ENCODE data around the gene AGBL1. TPM values are rescaled to one million over a fixed set of nuclear protein-coding genes. Genes with fewer than 3 reads are reported as not detected.

The AGBL1 gene
- total RNA-seq, 1 donor from 2014 or later = not detected

DNA sequence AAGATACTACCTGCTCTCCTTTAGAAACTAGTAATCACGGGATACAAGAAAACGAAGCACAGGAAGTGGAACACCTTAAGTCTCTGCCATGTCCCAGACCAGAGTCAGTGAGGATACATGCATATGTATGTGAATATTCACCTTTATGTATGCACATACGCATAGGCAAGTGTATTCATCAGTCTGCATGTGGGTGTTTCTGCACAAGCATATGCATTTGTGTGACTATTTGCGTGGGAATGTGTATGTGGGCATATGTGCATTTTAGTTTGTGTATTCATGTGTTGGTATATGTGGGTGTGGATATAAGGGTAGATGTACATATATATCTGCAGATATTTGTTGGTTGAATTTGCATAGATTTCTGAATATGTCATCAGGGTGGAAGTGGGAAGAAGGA, 889.7 kb downstream of the AGBL1 start:
- no peak overlapping the region for H3K4me3 Mint-ChIP-seq (ENCODE audit: unreplicated experiment)
- H3K36me3 Mint-ChIP-seq (ENCODE audit: low read depth, unreplicated experiment) = no peaks in the 10 kb centered on the region
- H2AFZ ChIP-seq (ENCODE audit: low read depth, low read length) = no peak overlapping the region
- TF ChIP-seq CTCF (IDR thresholded peaks at IDR 0.05; ENCODE audit: insufficient read depth, low read depth, low read length) (no peak), EZH2 (IDR thresholded peaks at IDR 0.05; ENCODE audit: insufficient read depth, low read length) (no peak)
- no peak overlapping the region for H3K4me3 ChIP-seq (ENCODE audit: insufficient read depth, low read depth, low read length)
- FAIRE-seq (no peak), DNase-seq (ENCODE audit: low read depth) (no peak)
- H3K27ac Mint-ChIP-seq (ENCODE audit: unreplicated experiment) = no peak overlapping the region
- no peaks in the 10 kb centered on the region for H4K20me1 ChIP-seq (ENCODE audit: insufficient read depth, low read length)
- H3K79me2 ChIP-seq (ENCODE audit: insufficient read depth, low read length) = no peaks in the 10 kb centered on the region
- no peak overlapping the region for H3K9ac ChIP-seq (ENCODE audit: low read length)
- H3K4me1 ChIP-seq (ENCODE audit: insufficient read depth, low read length) = no peaks in the 10 kb centered on the region
- no peak overlapping the region for H3K27ac ChIP-seq (ENCODE audit: low read depth, low read length)
- no peaks in the 10 kb centered on the region for H3K27me3 ChIP-seq (ENCODE audit: insufficient read depth, low read length)
- H3K36me3 ChIP-seq (ENCODE audit: insufficient read depth, low read length) = no peaks in the 10 kb centered on the region
- no peaks in the 10 kb centered on the region for H3K27me3 Mint-ChIP-seq (ENCODE audit: low read depth, unreplicated experiment)
- no peak overlapping the region for H3K4me2 ChIP-seq (ENCODE audit: low read length)
- peaks cover 4% of the 10 kb centered on the region for H3K9me3 Mint-ChIP-seq (ENCODE audit: unreplicated experiment)
- no peaks in the 10 kb centered on the region for H3K4me1 Mint-ChIP-seq (ENCODE audit: low read depth, unreplicated experiment)
- no peaks in the 10 kb centered on the region for H3K9me3 ChIP-seq (ENCODE audit: insufficient read depth, low read depth, low read length)

GRCh38 chr15:86973284-86973844, 893.7 kb downstream of the AGBL1 start:
- Histone ChIP-seq H3K79me2 (ENCODE audit: insufficient read depth, low read length) (no peaks in the 10 kb centered on the region), H3K4me2 (ENCODE audit: low read length) (no peak overlapping the region), H3K27me3 (ENCODE audit: insufficient read depth, low read length) (no peaks in the 10 kb centered on the region), H2AFZ (ENCODE audit: low read depth, low read length) (no peak overlapping the region), H3K9ac (ENCODE audit: low read length) (no peak overlapping the region), H3K4me3 (ENCODE audit: insufficient read depth, low read depth, low read length) (no peak overlapping the region), H4K20me1 (ENCODE audit: insufficient read depth, low read length) (no peaks in the 10 kb centered on the region), H3K9me3 (ENCODE audit: insufficient read depth, low read depth, low read length) (no peaks in the 10 kb centered on the region), H3K4me1 (ENCODE audit: insufficient read depth, low read length) (no peaks in the 10 kb centered on the region), H3K27ac (ENCODE audit: low read depth, low read length) (no peak overlapping the region), H3K36me3 (ENCODE audit: insufficient read depth, low read length) (no peaks in the 10 kb centered on the region)
- no peak overlapping the region for H3K4me3 Mint-ChIP-seq (ENCODE audit: unreplicated experiment)
- H3K9me3 Mint-ChIP-seq (ENCODE audit: unreplicated experiment) = no peaks in the 10 kb centered on the region
- H3K27ac Mint-ChIP-seq (ENCODE audit: unreplicated experiment) = no peak overlapping the region
- H3K36me3 Mint-ChIP-seq (ENCODE audit: low read depth, unreplicated experiment) = no peaks in the 10 kb centered on the region
- no peak for FAIRE-seq
- no peak for TF ChIP-seq EZH2 (IDR thresholded peaks at IDR 0.05; ENCODE audit: insufficient read depth, low read length)
- TF ChIP-seq CTCF (IDR thresholded peaks at IDR 0.05; ENCODE audit: insufficient read depth, low read depth, low read length) = no peak
- DNase-seq (ENCODE audit: low read depth) = no peak
- H3K27me3 Mint-ChIP-seq (ENCODE audit: low read depth, unreplicated experiment) = no peaks in the 10 kb centered on the region
- H3K4me1 Mint-ChIP-seq (ENCODE audit: low read depth, unreplicated experiment) = no peaks in the 10 kb centered on the region

DNA sequence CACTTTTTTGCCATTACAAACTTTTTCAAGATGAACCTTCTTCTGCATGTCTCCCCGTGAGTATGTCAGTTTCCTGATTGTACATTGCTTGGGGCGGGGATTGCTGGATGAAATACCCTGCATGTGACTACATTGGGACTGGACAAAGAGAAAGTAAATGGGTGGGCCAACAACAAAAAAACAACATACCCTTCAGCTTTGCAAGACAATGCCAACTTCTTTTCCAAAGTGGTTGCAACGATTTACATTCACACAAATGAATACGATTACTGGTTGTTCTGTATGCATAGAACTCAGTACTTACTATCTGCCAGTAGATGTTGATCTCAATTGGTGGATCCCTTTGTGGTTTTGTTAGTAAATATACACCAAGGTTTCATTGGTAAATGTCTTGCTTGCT, 908.4 kb downstream of the AGBL1 start:
- Mint-ChIP-seq H3K27ac (ENCODE audit: unreplicated experiment) (no peak overlapping the region), H3K4me3 (ENCODE audit: unreplicated experiment) (no peak overlapping the region), H3K27me3 (ENCODE audit: low read depth, unreplicated experiment) (no peaks in the 10 kb centered on the region), H3K36me3 (ENCODE audit: low read depth, unreplicated experiment) (peaks cover 2% of the 10 kb centered on the region), H3K4me1 (ENCODE audit: low read depth, unreplicated experiment) (no peaks in the 10 kb centered on the region), H3K9me3 (ENCODE audit: unreplicated experiment) (no peaks in the 10 kb centered on the region)
- TF ChIP-seq CTCF (IDR thresholded peaks at IDR 0.05; ENCODE audit: insufficient read depth, low read depth, low read length) (no peak), EZH2 (IDR thresholded peaks at IDR 0.05; ENCODE audit: insufficient read depth, low read length) (no peak)
- Histone ChIP-seq H3K4me1 (ENCODE audit: insufficient read depth, low read length) (no peaks in the 10 kb centered on the region), H3K4me2 (ENCODE audit: low read length) (no peak overlapping the region), H4K20me1 (ENCODE audit: insufficient read depth, low read length) (no peaks in the 10 kb centered on the region), H2AFZ (ENCODE audit: low read depth, low read length) (no peak overlapping the region), H3K4me3 (ENCODE audit: insufficient read depth, low read depth, low read length) (no peak overlapping the region), H3K9me3 (ENCODE audit: insufficient read depth, low read depth, low read length) (peaks cover 5% of the 10 kb centered on the region), H3K9ac (ENCODE audit: low read length) (no peak overlapping the region), H3K79me2 (ENCODE audit: insufficient read depth, low read length) (no peaks in the 10 kb centered on the region), H3K36me3 (ENCODE audit: insufficient read depth, low read length) (no peaks in the 10 kb centered on the region), H3K27me3 (ENCODE audit: insufficient read depth, low read length) (no peaks in the 10 kb centered on the region), H3K27ac (ENCODE audit: low read depth, low read length) (no peak overlapping the region)
- no peak for DNase-seq (ENCODE audit: low read depth)
- no peak for FAIRE-seq
